Uterus (tissue), 4 donors: ENCODE results near the gene TUBB1. TPM values are rescaled to one million over a fixed set of nuclear protein-coding genes. Genes with fewer than 3 reads are reported as not detected.

Experiments
- DNase-seq, 2 donors: peaks; one replicate each; pipeline ENCODE4 v3.0.0-alpha.2; 2019 to 2020
- H3K27ac ChIP-seq, 2 donors: fragments of 200-600 bp; sonication (generic); 1 replicate in 1 of 2; 2 replicates in 1 of 2; pipeline ENCODE4 v1.5.1; 2016 to 2018
- H3K27me3 ChIP-seq, 2 donors: fragments of 200-600 bp; sonication (generic); one replicate each; pipeline ENCODE4 v1.5.1; 2018 to 2019; ENCODE audit warnings: control low read depth in 1 of 2
- H3K36me3 ChIP-seq, 2 donors: fragments of 200-600 bp; sonication (generic); one replicate each; pipeline ENCODE4 v1.5.1; 2019; ENCODE audit warnings: control low read depth in 1 of 2
- H3K4me1 ChIP-seq, 2 donors: fragments of 200-600 bp; sonication (generic); one replicate each; pipeline ENCODE4 v1.5.1; 2018 to 2019; ENCODE audit warnings: control low read depth in 1 of 2
- H3K4me3 ChIP-seq, 2 donors: fragments of 200-600 bp; sonication (generic); 1 replicate in 1 of 2; 2 replicates in 1 of 2; pipeline ENCODE4 v1.5.1; 2018 to 2019; ENCODE audit warnings: mild to moderate bottlenecking in 1 of 2
- H3K9me3 ChIP-seq, 2 donors: fragments of 200-600 bp; sonication (generic); one replicate each; pipeline ENCODE4 v1.5.1; 2019; ENCODE audit warnings: control low read depth in 1 of 2
- POLR2A ChIP-seq, 2 donors: fragments of 450-650 bp; IDR thresholded peaks; one replicate each; pipeline ENCODE4 v1.6.1; 2016; ENCODE audit warnings: antibody characterized with exemption in 2 of 2, mild to moderate bottlenecking in 1 of 2, moderate library complexity in 1 of 2
- intact Hi-C: fragments of 100-400 bp; cut with DNase I; formaldehyde crosslinking; loops from one replicate; pipeline ENCODE4 v1.15.1; 2023; ENCODE audit warnings: low total_unique reads
- total RNA-seq, 4 donors: library from RNA; depleted of rRNA in 3 of 4; stranded (reverse); fragments of >200 nt in 3 of 4; gene quantifications; one replicate each; pipeline versions ENCODE4 v1.1.0 to v1.2.4, GENCODE V29; 2014 to 2023
- TF ChIP-seq, protein P1 (sequence below), 4 experiments: fragments of 200-600 bp in 2 of 4; fragments of 450-650 bp in 2 of 4; sonication (generic) in 2 of 4; IDR thresholded peaks; one replicate each; pipeline ENCODE4 v1.5.1; 2016 to 2019; ENCODE audit warnings: antibody characterized with exemption in 4 of 4, mild to moderate bottlenecking in 2 of 4, moderate library complexity in 1 of 4
- donor health status: DM: yes; HTN: yes; CAD: no.

TUBB1 gene
- total RNA-seq, 4 donors from 2014 or later = 0.26 to 0.48 TPM; not detected in 2

DNA sequence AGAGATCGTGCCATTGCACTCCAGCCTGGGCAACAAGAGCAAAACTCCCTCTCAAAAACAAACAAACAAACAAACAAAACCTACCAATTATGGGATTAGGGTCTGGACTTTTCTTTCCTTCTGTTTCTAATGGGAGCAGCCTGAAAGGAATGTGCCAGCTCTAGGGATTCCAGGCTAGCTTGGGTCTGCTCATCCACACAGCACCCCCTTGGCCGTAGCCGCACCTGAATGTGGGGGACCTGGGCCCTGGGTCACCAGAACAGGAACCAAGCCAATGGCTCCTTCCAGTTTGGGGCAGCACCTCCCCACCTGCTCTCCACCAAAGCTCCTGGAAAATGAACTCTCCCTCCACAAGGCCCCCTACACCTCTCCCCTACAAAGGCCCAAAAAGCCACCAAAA lies 18.9 kb upstream of the TUBB1 start:
- H3K36me3 ChIP-seq = no peaks in the 10 kb centered on the region

GRCh38 chr20:59001068-59001448 lies 18.2 kb upstream of the TUBB1 start:
- H3K4me1 ChIP-seq = peaks cover 0 to 4% of the 10 kb centered on the region in 2 donors
- no peaks in the 10 kb centered on the region for H3K27me3 ChIP-seq
- no peak overlapping the region for H3K4me3 ChIP-seq
- H3K27ac ChIP-seq = no peak overlapping the region
- DNase-seq = no peak
- H3K36me3 ChIP-seq = no peaks in the 10 kb centered on the region
- intact Hi-C loops = no loop called here
- TF ChIP-seq, protein P1, sequence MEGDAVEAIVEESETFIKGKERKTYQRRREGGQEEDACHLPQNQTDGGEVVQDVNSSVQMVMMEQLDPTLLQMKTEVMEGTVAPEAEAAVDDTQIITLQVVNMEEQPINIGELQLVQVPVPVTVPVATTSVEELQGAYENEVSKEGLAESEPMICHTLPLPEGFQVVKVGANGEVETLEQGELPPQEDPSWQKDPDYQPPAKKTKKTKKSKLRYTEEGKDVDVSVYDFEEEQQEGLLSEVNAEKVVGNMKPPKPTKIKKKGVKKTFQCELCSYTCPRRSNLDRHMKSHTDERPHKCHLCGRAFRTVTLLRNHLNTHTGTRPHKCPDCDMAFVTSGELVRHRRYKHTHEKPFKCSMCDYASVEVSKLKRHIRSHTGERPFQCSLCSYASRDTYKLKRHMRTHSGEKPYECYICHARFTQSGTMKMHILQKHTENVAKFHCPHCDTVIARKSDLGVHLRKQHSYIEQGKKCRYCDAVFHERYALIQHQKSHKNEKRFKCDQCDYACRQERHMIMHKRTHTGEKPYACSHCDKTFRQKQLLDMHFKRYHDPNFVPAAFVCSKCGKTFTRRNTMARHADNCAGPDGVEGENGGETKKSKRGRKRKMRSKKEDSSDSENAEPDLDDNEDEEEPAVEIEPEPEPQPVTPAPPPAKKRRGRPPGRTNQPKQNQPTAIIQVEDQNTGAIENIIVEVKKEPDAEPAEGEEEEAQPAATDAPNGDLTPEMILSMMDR (IDR thresholded peaks at IDR 0.05) = no peak
- TF ChIP-seq POLR2A (IDR thresholded peaks at IDR 0.05) = no peak
- no peaks in the 10 kb centered on the region for H3K9me3 ChIP-seq

More for the DNA sequence above, 18.9 kb upstream of the TUBB1 start:
- intact Hi-C loops = no loop called here
- Histone ChIP-seq H3K27me3 (no peaks in the 10 kb centered on the region), H3K9me3 (no peaks in the 10 kb centered on the region), H3K27ac (no peak overlapping the region), H3K4me1 (no peaks in the 10 kb centered on the region), H3K4me3 (no peak overlapping the region)
- no peak for DNase-seq
- TF ChIP-seq, protein P1 (IDR thresholded peaks at IDR 0.05) = no peak
- no peak for TF ChIP-seq POLR2A (IDR thresholded peaks at IDR 0.05)

DNA sequence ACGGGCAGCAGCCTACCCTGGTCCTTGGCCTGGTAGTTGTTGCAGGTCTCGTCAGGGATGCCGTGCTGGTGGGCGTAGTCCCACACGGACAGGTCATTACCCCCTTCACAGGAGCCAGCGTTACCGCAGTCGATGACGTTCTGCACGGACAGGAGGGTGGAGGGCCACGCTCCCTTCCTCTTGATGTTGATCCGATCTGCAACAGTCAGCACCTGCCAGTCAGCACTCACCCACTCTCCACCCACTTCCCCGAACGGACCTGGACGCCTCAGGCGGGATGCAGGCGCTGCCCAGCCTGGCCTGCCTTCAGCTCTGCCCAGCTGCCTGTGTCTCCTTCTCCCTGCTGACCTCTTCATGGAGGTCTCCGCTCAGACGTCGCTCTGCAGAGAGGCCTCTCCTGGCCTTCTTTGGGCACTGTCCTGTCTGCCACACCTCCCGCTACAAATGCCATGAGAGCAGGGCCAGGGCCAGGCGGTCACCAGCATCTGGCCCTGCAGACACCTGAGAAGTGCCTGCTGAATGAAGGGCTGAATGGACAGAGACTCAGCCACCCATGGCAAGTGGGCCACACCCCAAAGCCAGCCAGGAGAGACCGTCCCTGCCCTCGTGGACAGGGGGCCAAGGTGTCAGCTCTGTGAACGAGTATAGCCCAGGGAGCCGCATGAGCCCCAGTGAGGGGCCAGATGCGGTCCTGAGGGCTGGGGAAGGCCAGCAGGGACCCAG lies 17.6 kb upstream of the TUBB1 start:
- no peaks in the 10 kb centered on the region for H3K9me3 ChIP-seq
- H3K27me3 ChIP-seq = no peaks in the 10 kb centered on the region
- peaks cover 0 to 4% of the 10 kb centered on the region in 2 donors for H3K4me1 ChIP-seq
- H3K27ac ChIP-seq = no peak overlapping the region
- H3K36me3 ChIP-seq = no peaks in the 10 kb centered on the region
- intact Hi-C loops = no loop called here
- TF ChIP-seq POLR2A (IDR thresholded peaks at IDR 0.05) = no peak
- TF ChIP-seq, protein P1 (IDR thresholded peaks at IDR 0.05) = no peak
- DNase-seq = no peak
- no peak overlapping the region for H3K4me3 ChIP-seq

DNA sequence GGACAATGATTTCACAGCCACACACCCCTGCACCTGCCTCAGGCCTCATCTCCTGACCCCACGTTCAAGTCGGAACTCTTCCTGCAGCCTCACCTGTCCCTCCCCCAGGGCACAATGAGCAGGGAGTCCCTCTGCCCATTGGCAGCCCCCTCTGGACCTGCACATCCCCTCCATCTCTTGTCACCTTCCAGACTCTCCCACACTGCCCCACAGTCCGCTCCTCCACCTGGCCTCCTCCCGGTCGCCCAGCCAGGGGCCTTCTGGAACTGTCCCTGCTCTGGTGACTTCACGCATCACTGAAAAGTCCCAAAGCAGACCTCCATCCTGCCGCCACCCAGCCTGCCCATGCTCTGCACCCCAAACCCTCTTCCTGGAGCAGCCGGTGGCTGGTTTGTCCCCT lies 16.8 kb upstream of the TUBB1 start:
- peaks cover 0 to 4% of the 10 kb centered on the region in 2 donors for H3K4me1 ChIP-seq
- intact Hi-C loops = no loop called here

GRCh38 chr20:59002874-59003399 lies 16.3 kb upstream of the TUBB1 start:
- Histone ChIP-seq H3K4me3 (no peak overlapping the region), H3K36me3 (no peaks in the 10 kb centered on the region), H3K27ac (no peak overlapping the region), H3K4me1 (peaks cover 0 to 4% of the 10 kb centered on the region in 2 donors), H3K9me3 (no peaks in the 10 kb centered on the region), H3K27me3 (no peaks in the 10 kb centered on the region)
- DNase-seq = no peak
- TF ChIP-seq POLR2A (IDR thresholded peaks at IDR 0.05) = no peak
- TF ChIP-seq, protein P1 (IDR thresholded peaks at IDR 0.05) = no peak
- intact Hi-C loops = no loop called here

More for the DNA sequence above, 16.8 kb upstream of the TUBB1 start:
- Histone ChIP-seq H3K36me3 (no peaks in the 10 kb centered on the region), H3K4me3 (no peak overlapping the region), H3K9me3 (no peaks in the 10 kb centered on the region), H3K27me3 (no peaks in the 10 kb centered on the region), H3K27ac (no peak overlapping the region)
- no peak for TF ChIP-seq POLR2A (IDR thresholded peaks at IDR 0.05)
- TF ChIP-seq, protein P1 (IDR thresholded peaks at IDR 0.05) = no peak
- no peak for DNase-seq
